Measurements from ENCODE around the gene DCTN4. TPM values are rescaled to one million over a fixed set of nuclear protein-coding genes. Genes with fewer than 3 reads are reported as not detected.

DCTN4 gene
- total RNA-seq, 1 donor from 2014 or later: 73.3 TPM

DNA sequence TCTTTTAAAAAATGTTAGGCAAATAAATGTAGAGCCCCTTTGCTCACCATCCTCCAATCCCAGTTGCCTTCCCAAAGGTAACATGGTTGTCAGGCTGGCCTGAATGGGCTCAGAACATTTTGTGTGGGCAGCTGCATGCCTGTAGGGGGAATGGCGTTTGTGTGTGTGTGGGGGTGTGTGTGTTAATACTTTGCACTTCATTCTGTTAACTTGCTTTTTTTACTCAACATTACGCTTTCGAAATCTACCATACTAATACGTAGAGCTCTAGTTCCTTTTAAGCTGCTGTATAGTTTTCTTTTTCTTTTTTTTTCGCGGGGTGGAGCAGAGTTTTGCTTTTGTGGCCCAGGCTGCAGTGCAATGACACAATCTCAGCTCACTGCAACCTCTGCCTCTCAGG lies 83.7 kb downstream of the DCTN4 start:
- H3K9me3 Mint-ChIP-seq (ENCODE audit: low read depth): no peaks in the 10 kb centered on the region
- no peak for DNase-seq (ENCODE audit: low spot score, unreplicated experiment)
- H3K27ac Mint-ChIP-seq: no peak overlapping the region
- no peak for TF ChIP-seq CTCF (IDR thresholded peaks at IDR 0.05; ENCODE audit: unreplicated experiment)
- H3K36me3 Mint-ChIP-seq (ENCODE audit: insufficient read depth): no peaks in the 10 kb centered on the region
- H3K4me1 Mint-ChIP-seq (ENCODE audit: low read depth): no peaks in the 10 kb centered on the region
- H3K4me3 Mint-ChIP-seq (ENCODE audit: low read depth): no peak overlapping the region
- H3K27me3 Mint-ChIP-seq: peaks cover 21% of the 10 kb centered on the region

DNA sequence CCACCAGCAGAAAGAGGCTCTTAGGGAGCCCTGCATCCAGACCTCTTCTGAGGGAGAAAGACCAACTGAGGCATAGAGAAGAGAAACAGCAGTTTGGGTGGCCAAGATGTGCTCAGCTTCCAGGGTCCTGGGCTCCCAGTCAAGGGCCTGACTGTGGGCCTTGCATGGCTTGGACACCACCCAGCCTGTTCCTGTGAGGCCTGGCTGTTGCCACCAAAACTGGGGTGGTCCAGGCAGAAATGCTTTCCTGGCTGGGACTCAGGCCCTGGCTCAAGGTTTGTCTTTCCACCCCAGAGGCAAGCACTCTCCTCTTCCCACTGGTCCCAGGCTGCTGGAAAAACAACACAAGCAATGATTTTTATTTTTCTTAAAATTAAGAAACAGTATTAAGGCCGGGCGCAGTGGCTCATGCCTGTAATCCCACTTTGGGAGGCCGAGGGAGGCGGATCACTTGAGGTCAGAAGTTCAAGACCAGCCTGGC lies 84.4 kb downstream of the DCTN4 start:
- TF ChIP-seq CTCF (IDR thresholded peaks at IDR 0.05; ENCODE audit: unreplicated experiment): no peak
- Mint-ChIP-seq H3K27ac (no peak overlapping the region), H3K36me3 (ENCODE audit: insufficient read depth) (no peaks in the 10 kb centered on the region), H3K4me1 (ENCODE audit: low read depth) (no peaks in the 10 kb centered on the region), H3K9me3 (ENCODE audit: low read depth) (no peaks in the 10 kb centered on the region), H3K27me3 (peaks cover 23% of the 10 kb centered on the region), H3K4me3 (ENCODE audit: low read depth) (no peak overlapping the region)
- no peak for DNase-seq (ENCODE audit: low spot score, unreplicated experiment)

DNA sequence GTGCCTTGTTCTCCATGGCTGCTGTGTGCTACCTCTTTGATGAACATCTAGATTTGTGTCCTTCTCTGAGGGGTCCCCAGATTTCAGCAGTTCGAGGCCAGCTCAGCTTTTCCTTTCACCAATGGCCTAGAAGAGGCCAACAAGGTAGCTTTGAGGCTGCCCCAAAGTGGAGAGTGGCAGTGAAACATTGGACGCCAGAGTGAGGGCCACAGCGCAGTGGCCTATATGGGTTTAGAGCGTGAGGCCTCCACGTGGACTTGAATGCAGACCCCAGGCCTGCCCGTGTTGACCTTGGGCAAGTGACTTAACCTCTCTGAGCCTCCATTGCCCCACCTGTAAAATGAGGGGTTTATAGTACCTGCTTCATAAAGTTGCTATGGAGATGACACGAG lies 85.9 kb downstream of the DCTN4 start:
- H3K27ac Mint-ChIP-seq: no peak overlapping the region

DNA sequence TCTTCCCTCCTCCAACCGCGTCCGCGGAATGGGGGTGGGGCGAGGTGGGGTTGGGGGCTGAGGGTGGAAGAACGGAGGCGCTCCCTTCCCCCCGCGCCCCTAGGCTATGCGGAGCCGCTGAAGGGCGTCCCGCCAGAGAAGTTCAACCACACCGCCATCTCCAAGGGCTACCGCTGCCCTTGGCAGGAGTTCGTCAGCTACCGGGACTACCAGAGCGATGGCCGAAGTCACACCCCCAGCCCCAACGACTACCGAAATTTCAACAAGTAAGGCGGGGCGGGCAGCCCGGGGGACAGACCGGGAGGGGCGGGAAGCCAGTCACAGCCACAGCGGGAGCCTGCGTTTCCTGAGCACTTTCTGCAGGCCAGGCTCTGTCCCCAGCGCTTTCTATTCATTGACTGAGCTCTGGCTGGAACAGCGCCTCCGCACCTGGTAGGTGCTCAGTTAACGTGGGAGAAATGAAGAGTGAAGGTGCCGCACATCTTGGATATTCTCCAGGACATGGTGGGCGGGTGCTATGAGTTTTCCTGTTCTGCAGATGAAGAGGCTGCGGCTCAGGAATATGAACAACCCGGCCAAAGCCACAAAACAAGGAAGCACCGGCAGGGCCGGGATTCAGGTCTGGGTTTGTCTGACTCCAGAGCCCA lies 86.5 kb downstream of the DCTN4 start:
- TF ChIP-seq CTCF (IDR thresholded peaks at IDR 0.05; ENCODE audit: unreplicated experiment): no peak
- H3K27ac Mint-ChIP-seq: no peak overlapping the region
- no peaks in the 10 kb centered on the region for H3K36me3 Mint-ChIP-seq (ENCODE audit: insufficient read depth)
- DNase-seq (ENCODE audit: low spot score, unreplicated experiment): no peak
- no peaks in the 10 kb centered on the region for H3K9me3 Mint-ChIP-seq (ENCODE audit: low read depth)
- no peaks in the 10 kb centered on the region for H3K4me1 Mint-ChIP-seq (ENCODE audit: low read depth)
- H3K4me3 Mint-ChIP-seq (ENCODE audit: low read depth): peak overlapping the region; percentile 73
- H3K27me3 Mint-ChIP-seq: peaks cover 23% of the 10 kb centered on the region

More for the DNA sequence above, 85.9 kb downstream of the DCTN4 start:
- Mint-ChIP-seq H3K9me3 (ENCODE audit: low read depth) (no peaks in the 10 kb centered on the region), H3K4me1 (ENCODE audit: low read depth) (no peaks in the 10 kb centered on the region), H3K36me3 (ENCODE audit: insufficient read depth) (no peaks in the 10 kb centered on the region), H3K4me3 (ENCODE audit: low read depth) (peak overlapping the region; percentile 73), H3K27me3 (peaks cover 23% of the 10 kb centered on the region)
- DNase-seq (ENCODE audit: low spot score, unreplicated experiment): no peak
- no peak for TF ChIP-seq CTCF (IDR thresholded peaks at IDR 0.05; ENCODE audit: unreplicated experiment)

GRCh38 chr5:150671509-150672236 lies 87.1 kb downstream of the DCTN4 start:
- Mint-ChIP-seq H3K27ac (no peak overlapping the region), H3K4me3 (ENCODE audit: low read depth) (peak overlapping the region; percentile 73), H3K36me3 (ENCODE audit: insufficient read depth) (no peaks in the 10 kb centered on the region), H3K27me3 (peaks cover 23% of the 10 kb centered on the region), H3K9me3 (ENCODE audit: low read depth) (no peaks in the 10 kb centered on the region), H3K4me1 (ENCODE audit: low read depth) (no peaks in the 10 kb centered on the region)
- TF ChIP-seq CTCF (IDR thresholded peaks at IDR 0.05; ENCODE audit: unreplicated experiment): no peak
- DNase-seq (ENCODE audit: low spot score, unreplicated experiment): peak; percentile 30

Data from progenitor cell of endocrine pancreas (in vitro differentiated cells).